Smooth muscle cell (in vitro differentiated cells): ENCODE measurements around the gene CERT1. TPM values are rescaled to one million over a fixed set of nuclear protein-coding genes. Genes with fewer than 3 reads are reported as not detected.

ENCODE experiments used
- DNase-seq: peaks from one replicate; lab custom pipeline; 2025; ENCODE audit not compliant: unreplicated experiment; lab: John Stamatoyannopoulos, UW
- H2AFZ ChIP-seq: fragments of 200-600 bp; sonication (generic); 2 replicates; pipeline ENCODE4 v1.6.0; 2016; ENCODE audit warnings: antibody characterized with exemption, low read depth, mild to moderate bottlenecking
- H3F3A ChIP-seq: fragments of 200-600 bp; sonication (generic); 2 replicates; pipeline ENCODE4 v1.6.0; 2017; ENCODE audit warnings: antibody characterized with exemption, low read depth
- H3K27ac ChIP-seq: fragments of 200-600 bp; sonication (generic); 2 replicates; pipeline ENCODE4 v1.5.1; 2016; ENCODE audit warnings: low read depth, mild to moderate bottlenecking
- H3K27me3 ChIP-seq: fragments of 200-600 bp; sonication (generic); 2 replicates; pipeline ENCODE4 v1.6.1; 2016; ENCODE audit warnings: low read depth, mild to moderate bottlenecking
- H3K36me3 ChIP-seq: fragments of 200-600 bp; sonication (generic); 2 replicates; pipeline ENCODE4 v1.5.1; 2016; ENCODE audit warnings: low read depth
- H3K4me1 ChIP-seq: fragments of 200-600 bp; sonication (generic); 2 replicates; pipeline ENCODE4 v1.5.1; 2016; ENCODE audit warnings: low read depth
- H3K4me2 ChIP-seq: fragments of 200-600 bp; sonication (generic); 2 replicates; pipeline ENCODE4 v1.6.0; 2016; ENCODE audit warnings: mild to moderate bottlenecking
- H3K4me3 ChIP-seq: fragments of 200-600 bp; sonication (generic); 2 replicates; pipeline ENCODE4 v1.5.1; 2016; ENCODE audit warnings: mild to moderate bottlenecking
- H3K79me2 ChIP-seq: fragments of 200-600 bp; sonication (generic); 2 replicates; pipeline ENCODE4 v1.6.0; 2016; ENCODE audit warnings: low read depth, mild to moderate bottlenecking
- H3K9ac ChIP-seq: fragments of 200-600 bp; sonication (generic); 2 replicates; pipeline ENCODE4 v1.6.0; 2016; ENCODE audit warnings: low read depth
- H3K9me3 ChIP-seq: fragments of 200-600 bp; sonication (generic); replicated peaks from 2 replicates; pipeline ENCODE4 v1.5.1; 2016; ENCODE audit warnings: low read depth
- H4K20me1 ChIP-seq: fragments of 200-600 bp; sonication (generic); 2 replicates; pipeline ENCODE4 v1.6.0; 2016; ENCODE audit warnings: low read depth
- WGBS: methylation state at CpG from one replicate; pipeline ENCODE4 v1.1.7; 2016; ENCODE audit warnings: low lambda C conversion rate; 5-methylcytosine and 5-hydroxymethylcytosine counted together
- polyA plus RNA-seq: library from polyadenylated mRNA; unstranded; fragments of >200 nt; fragmentation: Nextera tagmentation; extraction: Ambion mirVana; gene quantifications from 2 replicates; pipeline ENCODE4 v1.2.1, GENCODE V29; 2016
- total RNA-seq: library from RNA; depleted of rRNA; stranded (reverse); fragments of >200 nt; gene quantifications from 2 replicates; pipeline ENCODE4 v1.2.3, GENCODE V29; 2014
- TF ChIP-seq, protein P1 (sequence below): fragments of 200-600 bp; sonication (generic); IDR thresholded peaks from 2 replicates; pipeline ENCODE4 v1.5.1; 2017; ENCODE audit warnings: borderline replicate concordance, mild to moderate bottlenecking, antibody characterized with exemption; ENCODE audit not compliant: insufficient read depth, poor library complexity, severe bottlenecking

CERT1 gene
- total and polyA plus RNA-seq, 2 experiments from 2014 or later, result 9.1 to 31.0 TPM

GRCh38 chr5:75513841-75514240, 2.4 kb upstream of the CERT1 start:
- H4K20me1 ChIP-seq, result peaks cover 28% of the 10 kb centered on the region
- H2AFZ ChIP-seq, result no peak overlapping the region
- peak overlapping the region; percentile 87 for H3K4me2 ChIP-seq
- no peaks in the 10 kb centered on the region for H3K27me3 ChIP-seq
- H3F3A ChIP-seq, result no peaks in the 10 kb centered on the region
- no peaks in the 10 kb centered on the region for H3K36me3 ChIP-seq
- H3K27ac ChIP-seq, result no peak overlapping the region
- no peak overlapping the region for H3K9ac ChIP-seq
- TF ChIP-seq, protein P1, sequence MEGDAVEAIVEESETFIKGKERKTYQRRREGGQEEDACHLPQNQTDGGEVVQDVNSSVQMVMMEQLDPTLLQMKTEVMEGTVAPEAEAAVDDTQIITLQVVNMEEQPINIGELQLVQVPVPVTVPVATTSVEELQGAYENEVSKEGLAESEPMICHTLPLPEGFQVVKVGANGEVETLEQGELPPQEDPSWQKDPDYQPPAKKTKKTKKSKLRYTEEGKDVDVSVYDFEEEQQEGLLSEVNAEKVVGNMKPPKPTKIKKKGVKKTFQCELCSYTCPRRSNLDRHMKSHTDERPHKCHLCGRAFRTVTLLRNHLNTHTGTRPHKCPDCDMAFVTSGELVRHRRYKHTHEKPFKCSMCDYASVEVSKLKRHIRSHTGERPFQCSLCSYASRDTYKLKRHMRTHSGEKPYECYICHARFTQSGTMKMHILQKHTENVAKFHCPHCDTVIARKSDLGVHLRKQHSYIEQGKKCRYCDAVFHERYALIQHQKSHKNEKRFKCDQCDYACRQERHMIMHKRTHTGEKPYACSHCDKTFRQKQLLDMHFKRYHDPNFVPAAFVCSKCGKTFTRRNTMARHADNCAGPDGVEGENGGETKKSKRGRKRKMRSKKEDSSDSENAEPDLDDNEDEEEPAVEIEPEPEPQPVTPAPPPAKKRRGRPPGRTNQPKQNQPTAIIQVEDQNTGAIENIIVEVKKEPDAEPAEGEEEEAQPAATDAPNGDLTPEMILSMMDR, result no peak
- H3K4me1 ChIP-seq, result peaks cover 28% of the 10 kb centered on the region
- H3K79me2 ChIP-seq, result peaks cover 90% of the 10 kb centered on the region
- WGBS, result 95% methylated on average over 1 of the region's 1 CpG
- no peak for DNase-seq
- H3K4me3 ChIP-seq, result no peak overlapping the region
- H3K9me3 ChIP-seq, result no peaks in the 10 kb centered on the region

DNA sequence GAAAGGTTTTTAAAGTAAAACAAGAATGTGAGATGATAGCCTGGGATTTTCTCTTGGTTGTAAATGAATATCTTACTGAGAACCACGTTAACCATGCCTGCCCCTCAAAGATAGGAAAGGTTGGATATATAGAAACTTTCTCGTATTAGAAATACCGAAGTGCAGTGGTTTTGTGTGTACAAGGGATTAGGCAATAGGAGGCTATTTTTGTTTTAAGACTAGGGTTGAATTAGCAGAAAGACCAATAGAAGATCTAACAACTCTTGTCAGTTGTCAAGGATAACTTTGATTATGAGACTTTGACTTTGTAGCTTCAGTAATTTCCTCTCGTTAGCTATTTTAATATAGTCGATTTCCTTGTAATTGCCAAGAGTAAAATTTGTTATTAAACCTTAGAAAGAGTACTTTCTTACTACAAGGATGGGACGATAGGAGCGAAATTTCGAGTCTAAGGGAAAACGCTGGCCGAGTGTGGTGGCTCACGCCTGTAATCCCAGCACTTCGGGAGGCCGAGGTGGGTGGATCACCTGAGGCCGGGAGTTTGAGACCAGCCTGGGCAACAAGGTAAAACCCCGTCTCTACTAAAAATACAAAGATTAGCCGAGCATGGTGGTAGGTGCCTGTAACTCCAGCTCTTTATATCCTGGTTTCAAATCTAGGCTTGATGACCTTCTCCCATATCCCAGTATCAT, 1.1 kb upstream of the CERT1 start:
- H3K36me3 ChIP-seq, result no peaks in the 10 kb centered on the region
- TF ChIP-seq, protein P1, result no peak
- no peaks in the 10 kb centered on the region for H3K27me3 ChIP-seq
- peaks cover 28% of the 10 kb centered on the region for H3K4me1 ChIP-seq
- peak overlapping the region; percentile 75 for H3K9ac ChIP-seq
- H3K27ac ChIP-seq, result peak overlapping the region; percentile 69
- H3F3A ChIP-seq, result no peaks in the 10 kb centered on the region
- peak overlapping the region; percentile 88 for H2AFZ ChIP-seq
- peaks cover 90% of the 10 kb centered on the region for H3K79me2 ChIP-seq
- peaks cover 37% of the 10 kb centered on the region for H4K20me1 ChIP-seq
- peak overlapping the region; percentile 87 for H3K4me2 ChIP-seq
- WGBS, result 81% methylated on average over 16 of the region's 16 CpGs
- DNase-seq, result no peak
- peak overlapping the region; percentile 98 for H3K4me3 ChIP-seq
- no peaks in the 10 kb centered on the region for H3K9me3 ChIP-seq

DNA sequence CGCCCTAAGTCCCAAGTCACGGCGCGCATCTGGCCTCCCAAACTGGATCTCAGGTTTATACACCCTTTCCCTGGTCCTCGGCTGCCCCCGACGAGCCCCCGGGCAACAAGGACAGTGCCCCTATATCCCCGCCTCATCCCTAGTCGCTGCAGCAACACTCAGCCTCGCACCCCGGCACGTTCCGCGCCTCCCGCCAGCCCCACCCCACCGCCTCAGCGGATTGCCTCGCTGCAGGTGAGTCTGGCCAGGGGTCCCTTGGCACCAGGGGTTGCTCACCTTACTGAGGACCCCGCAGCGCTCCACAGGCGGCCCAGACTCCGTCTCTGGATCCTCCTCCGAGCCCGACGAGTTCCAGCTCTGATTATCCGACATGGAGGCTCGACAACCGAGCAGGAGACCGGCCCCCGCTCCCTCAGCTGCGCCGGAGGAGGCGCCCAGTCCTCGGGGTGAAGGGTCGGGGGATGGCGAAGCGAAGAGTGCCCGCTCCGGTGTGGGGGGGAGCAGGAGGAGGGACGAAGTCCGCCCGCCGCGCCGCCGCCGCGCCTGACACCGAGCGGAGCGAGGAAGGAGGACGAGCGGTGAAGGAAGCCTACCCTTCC, 494 bp downstream of the CERT1 start:
- no peaks in the 10 kb centered on the region for H3K36me3 ChIP-seq
- peak overlapping the region; percentile 92 for H3K4me2 ChIP-seq
- H3K27ac ChIP-seq, result peak overlapping the region; percentile 81
- H3K9me3 ChIP-seq, result no peaks in the 10 kb centered on the region
- TF ChIP-seq, protein P1, result no peak
- 2% methylated on average over 40 of the region's 54 CpGs for WGBS
- H3K27me3 ChIP-seq, result no peaks in the 10 kb centered on the region
- H3K4me1 ChIP-seq, result peaks cover 28% of the 10 kb centered on the region
- H3F3A ChIP-seq, result no peaks in the 10 kb centered on the region
- H3K4me3 ChIP-seq, result peak overlapping the region; percentile 98
- peak; percentile 31 for DNase-seq
- H2AFZ ChIP-seq, result peak overlapping the region; percentile 94
- peak overlapping the region; percentile 86 for H3K9ac ChIP-seq
- peaks cover 90% of the 10 kb centered on the region for H3K79me2 ChIP-seq
- peaks cover 40% of the 10 kb centered on the region for H4K20me1 ChIP-seq
